GM18498 (cell line): Measurements from ENCODE around the gene IYD.
"Not testable (repeated sequence)": the region's sequence is repeated elsewhere in the genome, so short reads cannot be mapped to it uniquely, and the experiment has no call there.

Experiments used
- ATAC-seq: cut with Tn5 transposase; IDR thresholded peaks from one replicate; pipeline ENCODE4 v1.9.1; 2021; ENCODE audit warnings: mild to moderate bottlenecking, moderate library complexity; ENCODE audit not compliant: unreplicated experiment

Gene IYD

DNA sequence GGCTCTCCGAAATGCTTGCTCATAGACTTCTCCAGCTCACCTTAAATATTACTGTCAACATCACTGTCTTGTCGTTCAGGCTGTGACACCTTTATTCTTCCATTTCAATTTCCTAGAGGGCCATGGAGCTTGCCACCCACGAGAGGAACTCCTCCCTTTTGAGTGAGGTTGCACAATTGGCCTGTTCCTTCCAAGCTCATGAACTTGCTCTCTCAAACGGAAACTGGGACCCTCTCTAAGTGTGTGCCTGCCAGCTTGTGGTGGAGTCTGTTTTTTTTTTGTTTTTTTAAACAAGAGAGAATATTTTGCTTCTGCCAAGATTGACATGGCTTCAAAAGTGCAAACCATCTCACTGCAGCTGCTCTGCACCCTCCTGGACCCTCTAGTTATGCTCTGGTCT is 19.3 kb upstream of the IYD start:
- no peak for ATAC-seq

DNA sequence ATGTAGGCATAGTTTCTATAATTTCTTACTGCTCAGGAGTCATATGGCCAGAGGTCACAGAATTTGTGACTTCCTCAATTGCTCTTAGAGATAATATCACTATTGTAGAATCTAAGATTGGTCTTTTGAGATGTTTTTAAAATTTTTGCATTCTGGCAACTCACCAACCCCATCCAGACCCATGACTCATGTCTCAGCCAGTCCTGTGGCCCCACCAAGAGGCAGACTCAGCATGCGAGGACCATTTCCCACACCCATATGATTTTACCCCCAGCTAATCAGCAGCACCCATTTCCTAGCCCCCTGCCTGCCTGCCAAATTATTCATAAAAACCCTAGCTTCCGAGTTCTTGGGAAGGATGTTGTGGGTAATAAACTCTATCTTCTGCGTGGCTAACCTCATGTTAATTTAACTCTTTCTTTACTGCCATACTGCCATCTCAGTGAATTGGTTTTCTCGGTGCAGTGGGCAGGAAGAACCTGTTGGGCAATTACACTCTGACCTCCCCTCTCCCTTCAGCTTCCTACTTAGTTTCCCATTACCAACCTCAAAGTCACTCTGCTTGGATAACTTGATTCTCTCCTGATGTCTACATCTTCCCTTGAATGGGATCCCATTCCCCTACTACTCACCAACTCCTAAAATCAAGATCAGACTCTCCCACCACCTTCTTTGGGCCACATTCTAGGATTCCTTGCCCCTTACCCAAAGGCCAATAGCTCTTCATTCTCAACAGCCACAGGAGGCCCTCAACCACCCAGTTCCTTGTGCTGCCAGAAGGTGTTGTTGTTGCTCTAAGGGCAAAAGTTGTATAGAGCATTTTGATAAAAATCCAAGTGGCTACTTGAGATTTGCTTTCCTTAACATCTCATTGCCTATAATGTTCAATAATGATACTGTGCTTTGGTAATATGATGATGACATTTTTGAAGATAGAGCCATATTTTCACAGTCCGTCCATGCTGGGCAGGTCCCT is 16.2 kb upstream of the IYD start:
- ATAC-seq, result no peak

DNA sequence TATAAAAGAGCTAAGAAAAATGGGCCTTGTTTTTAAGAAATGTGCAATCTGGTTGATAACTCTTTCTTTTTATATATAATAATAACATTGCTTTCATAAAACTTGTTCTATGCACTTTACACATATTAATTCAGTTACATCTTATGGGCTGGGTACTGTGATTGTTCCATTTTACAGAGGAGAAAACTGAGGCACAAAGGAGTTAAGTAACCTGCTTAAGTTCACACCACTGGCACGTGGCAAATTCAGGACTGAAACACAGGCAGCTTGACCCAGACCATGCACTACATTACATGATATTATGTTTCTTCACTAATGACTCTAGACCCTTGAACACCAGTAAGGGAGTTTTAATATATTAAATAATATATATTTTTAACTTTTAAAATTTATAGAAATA is 15.4 kb upstream of the IYD start:
- ATAC-seq, result no peak

DNA sequence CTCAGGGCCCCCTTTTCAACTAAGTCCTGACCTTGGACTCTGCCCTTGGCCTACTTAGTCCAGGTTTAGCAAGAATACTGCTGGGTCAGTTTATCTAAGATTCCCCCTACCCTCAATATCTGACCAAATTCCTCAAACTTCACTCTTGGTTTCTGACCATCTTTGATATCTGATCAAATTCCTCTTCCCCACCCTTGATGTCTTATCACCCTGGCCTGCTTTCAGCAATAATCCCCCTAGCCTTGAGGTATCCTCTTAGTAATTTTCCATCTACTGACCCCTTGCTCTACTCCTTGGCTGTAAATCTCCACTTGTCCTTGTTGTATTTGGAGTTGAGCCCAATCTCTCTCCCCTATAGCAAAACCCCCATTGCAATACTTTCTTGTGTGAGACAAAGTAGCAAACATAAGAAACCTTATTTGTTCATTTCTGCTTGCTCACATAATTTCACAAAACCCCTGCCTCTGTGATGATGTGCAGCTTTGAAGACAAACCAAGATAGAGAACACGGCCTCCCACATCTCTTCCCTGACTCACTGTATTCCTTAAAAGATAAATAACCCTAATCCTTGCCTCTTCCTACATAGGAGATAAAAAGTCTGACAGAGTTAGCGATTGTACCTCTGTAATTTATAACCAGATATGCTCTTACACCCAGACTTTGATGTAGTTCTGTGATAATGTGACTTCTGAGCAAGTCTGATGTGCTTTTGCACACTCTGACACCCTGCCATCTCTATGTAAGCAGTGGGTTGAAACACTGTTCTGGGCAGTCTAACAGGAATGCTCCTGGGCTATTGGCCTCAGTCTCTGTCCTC is 13.8 kb upstream of the IYD start:
- ATAC-seq, result no peak

DNA sequence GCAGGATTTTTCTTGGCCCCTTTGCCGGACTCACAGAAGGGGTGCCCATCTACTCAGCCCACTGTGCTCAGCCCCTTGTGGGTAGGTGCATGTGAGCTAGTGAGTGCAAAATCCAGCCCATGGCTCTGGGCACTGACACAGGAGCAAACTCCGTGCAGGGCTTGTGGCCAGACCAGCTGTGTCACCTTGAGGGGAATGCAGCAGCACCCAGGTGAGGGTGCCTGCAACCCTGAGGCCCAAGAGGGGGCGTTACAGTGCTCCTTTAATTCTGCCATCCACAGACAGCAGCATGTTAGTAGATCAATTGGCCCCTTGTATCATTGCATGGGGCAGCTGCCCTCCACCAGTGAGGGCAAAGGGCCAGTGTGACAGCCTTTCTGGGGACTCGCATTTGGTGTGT is 12.9 kb upstream of the IYD start:
- no peak for ATAC-seq

DNA sequence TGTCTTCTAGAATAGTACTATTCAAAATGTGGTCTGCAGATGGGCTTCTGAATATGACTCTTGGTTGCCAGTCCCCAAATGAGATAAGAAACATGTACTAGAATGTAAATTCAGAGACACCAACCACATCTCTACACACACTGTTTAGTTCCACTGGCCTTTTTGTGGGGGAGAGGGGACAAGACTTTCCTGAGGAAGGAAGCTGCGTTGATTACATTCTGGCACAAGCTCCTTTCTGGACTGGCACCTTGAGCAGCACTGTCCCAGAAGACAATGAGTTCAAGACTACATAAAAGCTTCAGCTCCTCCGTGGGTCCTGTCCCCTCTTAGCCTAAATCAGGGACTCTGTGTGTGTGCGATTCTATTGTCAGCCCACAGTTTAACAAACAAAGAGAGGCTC is 6.9 kb upstream of the IYD start:
- ATAC-seq, result no peak

DNA sequence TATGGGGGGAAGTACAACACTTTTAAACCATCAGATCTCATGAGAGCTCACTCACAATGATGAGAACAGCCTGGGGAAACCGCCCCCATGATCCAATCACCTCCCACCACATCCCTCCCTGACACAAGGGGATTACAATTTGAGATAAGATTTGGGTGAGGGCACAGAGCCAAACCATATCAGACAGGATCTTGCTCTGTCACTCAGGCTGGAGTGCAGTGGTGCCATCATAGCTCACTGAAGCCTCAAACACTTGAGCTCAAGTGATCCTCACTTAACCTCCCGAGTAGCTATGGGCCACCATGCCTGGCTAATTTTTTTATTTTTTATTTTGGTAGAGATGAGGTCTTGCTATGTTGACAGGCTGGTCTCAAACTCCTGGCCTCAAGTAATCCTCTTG is 5.1 kb upstream of the IYD start:
- no peak for ATAC-seq

DNA sequence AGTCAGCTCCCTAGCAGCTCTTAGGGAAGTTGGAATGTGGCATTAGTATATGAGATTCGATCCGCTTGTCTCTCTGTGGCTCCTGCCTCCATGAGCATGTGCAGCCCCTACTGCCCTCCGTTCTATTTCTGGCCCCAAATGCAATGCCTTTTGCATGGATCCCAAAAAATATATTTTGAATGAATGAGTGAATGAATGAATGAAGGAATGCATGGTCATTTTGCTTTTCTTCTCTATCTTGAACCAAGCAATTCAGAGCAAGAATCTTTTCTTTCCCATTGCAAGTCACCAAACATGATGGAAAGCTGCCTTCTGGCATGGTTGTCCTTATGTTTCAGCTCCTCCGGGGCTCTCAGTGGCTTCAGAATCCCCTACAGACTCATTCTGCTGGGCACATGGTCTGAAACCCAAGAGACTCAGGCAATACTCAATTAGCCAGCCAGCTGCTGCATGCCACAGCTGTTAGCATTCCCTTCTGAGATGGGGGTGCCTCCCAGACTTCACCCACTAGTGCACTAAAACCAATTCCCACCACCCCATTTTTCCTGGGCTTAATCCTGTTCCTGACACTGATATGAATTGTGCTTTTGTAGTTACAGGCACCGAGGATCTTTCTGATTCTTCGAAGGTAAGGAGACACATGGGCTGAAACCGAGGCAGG is 2.6 kb upstream of the IYD start:
- no peak for ATAC-seq

DNA sequence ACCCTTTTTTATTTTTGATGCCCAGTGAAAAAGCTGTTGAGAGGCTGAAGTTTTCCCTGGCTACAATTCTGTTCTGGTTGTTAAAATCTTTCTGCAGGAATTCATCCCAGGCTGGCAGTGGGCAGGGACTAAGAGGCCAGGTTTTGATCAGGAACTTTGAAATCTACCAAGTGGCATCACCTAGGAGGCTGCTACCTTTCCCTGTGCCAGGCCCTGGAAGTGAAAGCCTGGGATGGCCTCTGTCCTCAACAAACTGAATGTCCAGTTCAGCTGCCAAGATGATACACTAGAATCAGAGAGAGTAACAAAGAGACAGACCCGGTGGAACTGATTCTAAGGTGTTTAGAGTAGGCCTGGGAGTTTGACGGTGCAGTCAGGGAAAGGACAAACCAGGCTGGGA is 596 bp downstream of the IYD start:
- ATAC-seq, result no peak

DNA sequence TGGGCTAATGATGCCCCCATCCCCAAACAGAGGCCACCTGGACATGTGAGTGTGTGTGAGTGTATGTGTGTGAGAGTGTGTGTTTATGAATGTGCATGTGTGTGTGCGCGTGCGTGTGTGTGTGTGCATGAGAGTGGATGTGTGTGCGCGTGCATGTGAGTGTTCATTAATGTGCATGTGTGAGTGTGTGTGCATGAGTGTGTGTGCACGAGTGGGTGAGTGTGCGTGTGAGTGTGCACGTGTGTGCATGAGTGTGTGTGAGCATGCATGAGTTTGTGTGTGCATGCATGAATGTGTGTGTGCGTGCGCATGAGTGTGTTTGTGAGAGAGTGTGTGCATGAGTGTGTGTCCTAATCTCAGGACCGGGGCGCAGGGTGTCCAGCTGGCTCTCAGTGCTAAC is 1.3 kb downstream of the IYD start:
- no peak for ATAC-seq

DNA sequence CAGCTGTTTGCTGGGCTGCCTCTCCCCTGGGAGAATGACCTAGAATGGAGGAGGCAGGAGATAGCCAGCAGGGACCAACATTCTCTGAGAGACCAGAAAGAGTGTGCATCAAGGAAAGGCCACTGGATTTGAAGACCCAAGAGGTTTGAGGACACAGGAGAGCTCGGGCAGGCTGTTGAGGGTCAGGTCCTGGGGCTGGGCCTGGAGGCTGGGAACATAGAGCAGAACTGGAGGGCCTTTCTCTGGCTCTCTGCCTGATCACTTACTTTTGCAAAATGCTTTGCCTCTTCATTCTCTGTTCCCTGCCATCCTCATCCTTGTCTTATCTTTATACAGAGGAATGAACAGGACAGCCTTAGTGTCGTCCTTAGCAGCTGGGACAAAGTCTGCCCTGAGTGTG is 2.5 kb downstream of the IYD start:
- ATAC-seq, result no peak

DNA sequence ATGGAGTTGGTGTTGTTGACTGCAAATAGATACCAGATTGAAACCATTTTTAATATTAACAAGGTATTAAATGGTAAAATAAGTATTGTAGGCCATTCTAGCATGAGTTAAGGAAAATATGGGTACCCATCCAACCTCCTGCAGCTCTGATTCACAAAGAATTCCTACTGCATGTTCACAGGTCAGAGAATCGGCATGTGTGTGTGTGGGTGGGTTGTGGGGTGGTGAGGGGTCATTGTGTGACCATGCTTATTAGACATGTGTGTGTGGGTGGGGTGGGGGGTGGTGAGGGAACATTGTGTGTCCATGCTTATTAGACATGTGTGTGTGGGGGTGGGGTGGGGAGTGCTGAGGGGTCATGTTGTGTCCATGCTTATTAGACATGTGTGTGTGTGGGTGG is 3.2 kb downstream of the IYD start:
- no peak for ATAC-seq

DNA sequence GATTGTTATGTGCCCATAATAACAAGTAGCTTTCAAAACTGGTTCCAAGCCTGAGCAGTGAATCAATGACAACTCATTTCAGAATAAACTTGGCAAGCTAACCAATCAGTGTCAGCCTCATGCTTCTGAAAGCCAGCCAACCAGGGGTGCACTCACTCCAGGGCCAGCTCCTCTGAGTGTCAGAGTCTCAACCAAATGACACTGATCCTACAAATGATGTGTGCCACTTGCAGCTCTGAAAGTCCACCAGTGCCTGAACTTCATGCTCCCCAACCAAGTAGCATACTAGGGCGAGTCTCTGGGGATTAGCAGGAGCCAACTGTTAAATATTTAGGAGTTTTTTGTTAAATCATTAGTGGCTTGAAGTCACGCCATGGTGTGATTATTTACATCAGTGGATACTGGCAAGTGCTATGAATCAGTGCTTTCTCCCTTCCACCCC is 4.5 kb downstream of the IYD start:
- no peak for ATAC-seq

DNA sequence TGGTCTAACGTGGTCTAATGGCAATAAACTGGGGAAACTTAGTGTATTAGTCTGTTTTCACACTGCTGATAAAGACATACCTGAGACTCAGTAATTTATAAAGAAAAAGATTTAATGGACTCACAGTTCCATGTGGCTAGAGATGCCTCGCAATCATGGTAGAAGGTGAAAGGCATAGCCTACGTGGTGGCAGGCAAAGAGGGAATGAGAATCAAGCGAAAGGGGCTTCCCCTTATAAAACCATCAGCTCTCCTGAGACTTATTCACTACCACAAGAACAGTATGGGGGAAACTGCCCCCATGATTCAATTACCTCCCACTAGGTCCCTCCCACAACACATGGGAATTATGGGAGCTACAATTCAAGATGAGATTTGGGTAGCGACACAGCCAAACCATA is 5.5 kb downstream of the IYD start:
- ATAC-seq, result not testable (repeated sequence)

DNA sequence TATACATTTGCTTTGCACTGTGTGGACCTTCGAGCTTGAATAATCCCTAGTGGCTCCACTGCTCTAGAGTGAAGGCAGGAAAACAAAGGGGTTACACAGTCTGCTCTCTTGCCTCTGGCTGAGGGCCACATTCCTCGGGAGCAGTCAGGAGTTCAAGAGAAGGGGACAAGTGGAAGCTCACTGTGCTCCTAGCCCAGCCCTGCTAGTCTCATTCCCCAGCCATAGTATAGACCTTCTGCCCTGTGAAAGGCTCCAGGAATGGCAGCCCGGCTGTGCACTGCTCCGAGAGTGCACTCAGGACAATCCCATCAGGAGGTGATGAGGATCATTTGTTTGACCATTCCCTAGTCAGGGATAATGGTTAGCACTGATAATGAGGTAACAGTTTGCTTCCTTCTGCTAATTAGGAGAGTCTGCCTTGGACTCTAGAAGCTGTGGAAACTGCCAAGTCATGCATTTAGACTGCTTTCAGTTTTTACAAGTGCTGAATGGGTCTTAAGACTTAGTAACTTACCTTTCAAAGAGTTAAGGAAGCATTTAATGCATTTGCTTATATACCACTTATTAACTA is 8.5 kb downstream of the IYD start:
- ATAC-seq, result no peak

DNA sequence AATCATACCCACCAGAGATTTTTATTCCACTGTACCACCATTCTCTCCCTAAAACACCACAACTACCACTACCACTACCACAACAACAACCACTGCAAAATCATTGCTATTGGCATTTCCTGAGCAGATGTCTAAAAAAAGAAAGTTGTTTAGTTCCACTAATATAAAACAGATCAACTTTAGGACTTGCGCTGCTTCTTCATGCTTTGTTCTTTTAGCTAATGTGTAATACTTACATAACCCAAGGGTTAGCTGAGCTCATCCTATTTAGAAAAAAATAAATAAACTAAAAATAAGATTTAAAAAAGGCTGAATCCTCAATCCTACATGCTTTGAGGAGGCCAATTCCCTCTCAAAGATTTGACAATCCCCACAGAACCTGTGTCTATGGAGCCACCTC is 11.4 kb downstream of the IYD start:
- ATAC-seq, result no peak

DNA sequence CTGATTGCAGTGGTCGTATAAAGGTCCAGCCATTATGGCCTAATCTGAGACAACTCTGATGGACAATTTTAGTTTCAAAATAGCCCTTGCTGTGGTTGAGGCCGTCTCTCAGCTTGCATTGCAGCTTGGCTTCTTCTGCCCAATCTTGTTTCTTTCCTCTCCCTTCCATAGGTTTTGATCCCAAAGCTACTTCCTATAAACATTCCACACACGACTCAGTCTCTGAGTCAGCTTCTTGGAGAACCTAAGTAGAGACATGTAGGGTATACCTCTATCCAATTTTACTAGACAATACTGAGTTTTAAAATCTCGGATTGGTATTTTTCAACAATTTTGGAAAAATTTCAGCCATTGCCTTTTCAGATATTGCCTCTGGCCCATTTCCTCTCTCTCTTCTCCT is 13.4 kb downstream of the IYD start:
- ATAC-seq, result no peak

DNA sequence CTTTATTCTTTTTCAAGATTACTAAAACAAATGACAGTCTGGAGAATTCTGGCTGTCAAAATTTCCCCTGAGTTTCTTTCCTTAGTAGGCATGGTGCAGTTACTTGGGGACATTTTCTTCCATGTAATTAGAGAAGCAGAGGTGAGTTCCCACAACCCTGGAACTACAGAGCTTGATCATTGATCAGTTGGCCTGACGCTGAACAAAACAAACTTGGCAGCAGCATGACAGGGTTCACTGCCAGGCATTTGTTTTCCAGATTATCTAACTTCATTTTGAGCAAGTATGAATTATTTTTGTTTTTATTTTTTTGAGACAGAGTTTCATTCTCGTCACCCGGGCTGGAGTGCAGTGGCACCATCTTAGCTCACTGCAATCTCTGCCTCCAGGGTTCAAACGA is 22.6 kb downstream of the IYD start:
- ATAC-seq, result no peak

DNA sequence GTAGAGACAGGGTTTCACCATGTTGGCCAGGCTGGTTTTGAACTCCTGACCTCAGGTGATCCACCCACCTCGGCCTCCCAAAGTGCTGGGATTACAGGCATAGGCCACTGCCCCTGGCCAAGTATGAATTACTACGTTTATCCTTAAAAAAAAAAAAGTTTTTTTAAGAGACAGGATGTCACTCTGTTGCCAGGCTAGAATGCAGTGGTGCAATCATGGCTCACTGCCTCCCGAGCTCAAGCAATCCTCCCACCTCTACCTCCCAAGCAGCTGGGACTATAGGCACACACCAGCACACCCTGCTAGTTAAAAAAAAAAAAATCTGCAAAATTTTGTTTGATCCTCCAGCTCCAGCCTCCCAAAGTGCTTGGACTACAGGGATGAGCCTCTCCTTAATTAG is 23.1 kb downstream of the IYD start:
- no peak for ATAC-seq

DNA sequence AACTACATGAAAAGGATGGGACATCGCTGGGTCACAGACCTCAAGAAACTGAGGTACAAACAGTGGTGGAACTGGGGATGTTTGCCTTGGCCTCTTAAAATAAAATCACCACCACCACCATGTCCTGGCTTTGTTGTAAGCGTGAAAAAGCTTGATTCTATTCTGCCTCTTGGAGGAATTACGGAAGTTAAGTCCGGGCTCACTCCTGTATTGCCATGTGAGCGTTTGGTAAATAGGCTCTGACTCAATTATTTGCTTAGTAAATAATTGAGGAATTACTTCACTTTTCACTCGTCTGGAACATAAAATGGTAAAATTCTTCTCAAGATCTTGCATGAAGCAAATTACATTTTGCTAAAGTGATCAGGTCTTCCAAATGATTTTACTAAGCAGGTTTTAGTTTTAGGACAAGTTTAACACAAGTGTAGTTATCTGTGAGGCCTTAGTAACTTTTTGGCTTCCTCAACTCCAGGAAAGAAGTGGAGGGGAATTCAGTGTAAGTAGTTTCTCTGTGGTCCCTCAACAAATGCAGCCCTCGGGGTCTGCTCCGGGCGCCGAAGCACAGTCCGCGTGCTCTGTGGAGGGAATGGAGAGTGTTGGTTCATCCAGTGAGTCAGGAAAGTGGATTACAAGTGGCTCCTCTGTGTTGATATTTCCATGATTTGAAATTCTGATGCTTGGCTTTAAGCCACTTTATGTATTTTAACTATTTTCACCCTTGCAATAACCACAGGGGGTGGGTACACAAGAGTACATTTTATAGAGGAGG is 23.8 kb downstream of the IYD start:
- ATAC-seq, result no peak
